SHP77 treated with DMSO at 0.1 percent for 48 hours (cell line): Measurements from ENCODE around the gene LOXL3.
"Not testable (repeated sequence)": the region's sequence is repeated elsewhere in the genome, so short reads cannot be mapped to it uniquely, and the experiment has no call there.

Experiments used
- DNase-seq: peaks from one replicate; lab custom pipeline; 2025; lab: John Stamatoyannopoulos, UW

The LOXL3 gene

DNA sequence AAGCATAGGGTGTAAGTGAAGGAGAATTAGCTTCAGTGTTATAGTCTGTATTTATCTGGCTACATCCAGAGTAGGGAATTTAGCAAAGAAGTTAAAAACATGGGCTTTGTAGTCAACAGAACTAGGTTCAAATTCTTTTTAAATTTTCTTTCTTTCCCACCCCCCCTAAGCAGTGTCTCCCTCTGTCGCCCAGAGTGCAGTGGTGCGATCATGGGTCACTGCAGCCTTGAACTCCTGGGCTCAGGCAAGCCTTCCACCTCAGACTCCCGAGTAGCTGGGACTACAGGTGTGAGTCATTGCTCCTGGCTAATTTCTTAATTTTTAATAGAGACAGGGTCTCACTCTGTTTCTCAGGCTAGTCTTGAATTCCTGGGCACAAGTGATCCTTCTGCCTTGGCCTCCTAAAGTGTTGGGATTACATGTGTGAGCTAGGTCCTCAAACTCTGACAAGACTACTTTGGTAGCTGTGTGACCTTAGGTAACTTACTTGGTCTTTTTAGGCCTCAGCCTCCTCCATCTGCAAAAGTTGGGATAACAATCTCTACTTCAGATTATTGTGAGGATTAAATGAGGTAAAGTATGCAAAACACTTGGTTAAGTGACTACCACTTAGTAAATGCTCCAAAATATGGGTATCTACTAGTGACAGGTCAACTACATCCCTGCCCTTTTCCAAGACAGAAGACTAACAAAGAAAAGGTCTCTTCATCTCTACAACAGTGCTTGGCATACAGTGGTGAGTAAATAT is 18.6 kb upstream of the LOXL3 start:
- DNase-seq = no peak

GRCh38 chr2:74571058-74571457 is 17.3 kb upstream of the LOXL3 start:
- no peak for DNase-seq

DNA sequence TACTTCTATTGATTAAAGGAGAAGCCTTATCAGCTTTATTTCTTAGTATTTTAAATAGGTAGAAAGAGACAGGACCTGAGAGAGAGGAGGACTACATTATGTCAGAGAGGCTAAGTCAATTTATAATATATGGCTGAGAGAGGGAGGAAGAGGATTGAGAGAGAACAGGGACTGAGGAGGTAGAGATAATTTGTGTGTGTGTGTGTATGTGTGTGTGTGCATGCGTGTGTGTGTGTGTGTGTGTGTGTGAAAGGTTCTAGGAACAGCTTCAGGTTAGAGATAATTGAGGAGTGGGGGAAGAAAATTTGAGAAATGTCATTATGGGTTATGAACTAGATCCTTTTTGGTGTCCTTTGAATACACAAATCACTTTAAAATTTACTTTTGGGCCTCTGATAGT is 15.9 kb upstream of the LOXL3 start:
- DNase-seq = no peak

GRCh38 chr2:74567881-74568280 is 14.1 kb upstream of the LOXL3 start:
- DNase-seq = no peak

GRCh38 chr2:74566754-74567085 is 13.0 kb upstream of the LOXL3 start:
- DNase-seq = no peak

DNA sequence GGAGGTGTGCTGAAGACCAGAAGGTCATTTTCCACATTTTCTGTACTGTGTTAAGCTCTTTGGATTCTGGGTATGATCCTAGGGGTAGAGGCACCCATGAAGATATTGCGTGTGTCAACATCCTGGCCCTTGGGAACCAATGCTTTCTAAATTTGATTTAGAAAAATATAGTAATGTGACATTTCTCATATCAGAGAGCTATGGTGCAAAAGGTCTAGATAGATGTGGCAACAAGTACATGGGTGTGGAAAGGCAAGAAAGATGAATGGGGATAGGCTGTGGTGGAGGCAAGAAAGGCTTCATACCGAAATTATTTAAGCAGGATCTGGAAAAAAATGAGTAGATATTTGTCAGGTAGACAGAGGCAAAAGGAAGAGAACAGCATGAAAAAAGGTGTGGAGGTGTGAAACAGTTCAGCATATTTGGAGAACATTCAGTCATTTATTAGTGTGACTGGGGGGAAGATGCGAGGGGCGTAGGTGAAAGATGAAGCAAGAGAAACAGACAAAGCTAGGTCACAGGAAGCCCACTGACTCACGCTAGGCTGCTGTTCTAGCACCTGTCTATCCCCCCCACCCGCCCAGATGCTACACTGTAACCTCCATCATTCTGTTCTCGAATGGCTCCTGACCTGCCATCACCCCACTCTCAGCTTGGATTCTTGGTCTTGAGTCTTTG is 12.5 kb upstream of the LOXL3 start:
- DNase-seq = no peak

GRCh38 chr2:74564222-74564621 is 10.5 kb upstream of the LOXL3 start:
- DNase-seq = no peak

- no peak for DNase-seq
These were observed 8.5 kb upstream of the LOXL3 start for GRCh38 chr2:74562126-74562775.

GRCh38 chr2:74561022-74561421 is 7.3 kb upstream of the LOXL3 start:
- not testable (repeated sequence) for DNase-seq

DNA sequence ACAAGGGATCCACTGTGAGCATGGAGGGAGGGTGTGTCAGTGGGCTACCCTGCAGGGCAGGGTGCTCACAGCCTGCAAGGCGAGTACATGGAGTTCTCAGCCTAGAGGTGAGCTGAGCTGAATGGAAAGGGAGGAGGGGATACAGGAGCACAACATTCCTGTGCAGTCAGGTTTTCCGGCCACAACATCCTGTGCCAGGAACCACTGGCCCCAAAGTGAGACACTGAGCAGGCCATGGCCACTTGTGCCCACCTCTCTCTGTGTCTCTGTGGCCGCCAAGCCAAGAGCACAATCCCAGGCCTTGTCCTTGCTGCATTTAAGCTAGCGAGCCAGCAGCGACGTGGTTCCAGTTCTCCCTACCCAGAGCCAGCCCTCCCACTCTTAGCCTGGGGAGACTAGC is 6.8 kb upstream of the LOXL3 start:
- DNase-seq = no peak

GRCh38 chr2:74559912-74560311 is 6.2 kb upstream of the LOXL3 start:
- DNase-seq = no peak

DNA sequence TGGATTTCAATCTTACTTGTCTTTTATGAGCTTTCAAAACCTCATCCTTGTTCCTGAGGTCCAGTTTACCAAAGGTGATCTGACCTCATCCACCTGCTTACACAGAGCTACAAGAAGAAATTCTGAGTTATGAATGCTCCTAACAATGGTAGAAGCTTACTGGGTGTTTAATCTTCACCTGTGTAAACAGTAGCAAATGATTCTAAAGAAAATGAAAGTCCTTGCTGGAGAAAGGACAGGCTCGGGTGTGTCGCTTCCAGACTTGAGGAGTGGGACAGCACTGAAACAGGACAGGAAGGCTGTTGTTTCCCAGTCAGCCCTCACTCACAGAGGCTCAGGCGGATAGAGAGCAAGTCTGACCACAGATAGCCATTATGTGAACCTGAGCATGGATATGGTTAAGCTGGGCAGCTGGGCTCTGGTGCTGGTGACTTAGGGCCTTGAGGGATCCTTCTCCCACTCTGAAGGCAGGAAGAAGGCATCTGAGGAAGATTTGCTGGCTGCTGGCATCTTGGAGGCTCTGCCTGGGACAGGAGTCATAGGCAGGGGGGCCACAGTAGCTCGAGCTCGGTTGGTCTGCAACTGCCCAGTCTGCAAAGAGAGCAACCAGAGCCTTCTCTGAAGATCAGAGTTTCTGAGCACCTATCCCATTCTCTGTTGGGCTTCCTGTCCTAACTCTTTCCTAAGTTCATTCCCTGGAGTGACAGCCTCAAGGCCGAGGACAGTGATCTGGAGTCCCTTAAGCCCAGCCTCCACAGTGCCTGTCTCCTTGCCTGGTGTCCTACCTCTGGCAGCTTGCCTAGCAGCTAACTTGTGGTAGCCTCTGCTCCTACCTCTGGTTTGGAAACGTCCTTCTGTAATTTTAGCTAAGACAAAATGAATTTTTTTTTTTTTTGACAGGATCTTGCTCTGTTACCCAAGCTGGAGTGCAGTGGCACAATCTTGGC is 4.8 kb upstream of the LOXL3 start:
- DNase-seq = no peak

GRCh38 chr2:74556831-74557370 is 3.2 kb upstream of the LOXL3 start:
- no peak for DNase-seq

DNA sequence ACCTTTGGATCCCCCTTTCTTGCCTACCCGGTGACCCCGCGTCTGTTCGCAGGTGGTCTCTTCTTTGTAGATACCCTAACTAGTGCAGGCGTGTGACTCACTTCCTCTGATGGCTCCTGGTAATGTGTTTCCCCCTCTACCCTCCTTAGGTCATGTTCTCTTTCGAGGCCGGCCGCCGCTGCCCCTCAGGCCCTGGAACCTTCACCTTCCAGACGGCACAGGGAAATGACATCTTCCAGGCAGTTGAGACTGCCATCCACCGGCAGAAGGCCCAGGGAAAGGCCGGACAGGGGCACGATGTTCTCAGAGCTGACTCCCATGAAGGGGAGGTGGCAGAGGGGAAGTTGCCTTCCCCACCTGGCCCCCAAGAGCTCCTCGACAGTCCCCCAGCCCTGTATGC is 2.4 kb upstream of the LOXL3 start:
- no peak for DNase-seq

- DNase-seq = no peak
These were observed 1.9 kb upstream of the LOXL3 start for GRCh38 chr2:74555610-74556103.

GRCh38 chr2:74554820-74555531 is 1.2 kb upstream of the LOXL3 start:
- DNase-seq = no peak

DNA sequence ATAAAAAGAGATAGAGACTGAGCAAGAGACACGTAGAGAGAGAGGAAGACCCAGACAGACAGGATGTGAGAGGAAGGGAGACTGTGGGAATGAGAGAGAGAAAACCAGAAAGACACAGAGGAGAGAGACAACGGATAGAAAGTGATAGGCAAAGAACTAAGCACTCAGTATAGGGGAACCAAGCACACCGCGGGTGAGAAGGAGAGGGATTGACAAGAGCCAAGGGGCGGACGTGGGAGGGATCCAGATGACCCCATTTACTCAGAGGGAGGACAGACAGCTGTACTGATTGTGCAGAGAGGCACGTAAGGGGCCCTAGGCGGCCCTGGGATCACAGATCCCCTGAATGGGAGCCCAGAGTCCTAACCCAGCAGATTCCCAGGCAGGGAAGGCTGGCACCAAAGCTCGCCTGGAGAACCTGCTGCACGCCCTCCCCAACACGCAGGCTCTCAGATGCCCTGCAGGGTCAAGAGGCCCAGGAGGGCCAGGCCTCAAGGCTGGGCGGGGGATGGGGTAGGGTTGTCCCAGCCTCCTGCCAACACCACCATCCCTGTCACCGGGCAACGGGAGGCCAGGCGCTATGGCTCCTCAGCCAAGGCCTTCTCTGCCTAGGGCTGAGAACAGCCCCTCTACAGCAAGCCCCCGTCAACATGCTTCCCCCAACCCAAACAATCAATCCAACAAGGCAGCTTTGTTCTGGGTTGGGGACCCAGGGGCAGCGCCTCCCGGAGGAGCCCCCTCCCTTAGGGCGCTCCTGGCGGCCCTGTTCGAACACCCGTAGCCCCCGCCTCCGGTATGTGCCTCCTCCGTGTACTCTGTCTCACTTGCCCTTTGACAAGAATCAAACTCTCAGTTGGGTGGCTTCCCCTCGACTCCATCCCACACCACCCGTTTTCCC is 579 bp downstream of the LOXL3 start:
- DNase-seq = no peak

GRCh38 chr2:74551942-74552913 is 1.5 kb downstream of the LOXL3 start:
- DNase-seq = no peak

DNA sequence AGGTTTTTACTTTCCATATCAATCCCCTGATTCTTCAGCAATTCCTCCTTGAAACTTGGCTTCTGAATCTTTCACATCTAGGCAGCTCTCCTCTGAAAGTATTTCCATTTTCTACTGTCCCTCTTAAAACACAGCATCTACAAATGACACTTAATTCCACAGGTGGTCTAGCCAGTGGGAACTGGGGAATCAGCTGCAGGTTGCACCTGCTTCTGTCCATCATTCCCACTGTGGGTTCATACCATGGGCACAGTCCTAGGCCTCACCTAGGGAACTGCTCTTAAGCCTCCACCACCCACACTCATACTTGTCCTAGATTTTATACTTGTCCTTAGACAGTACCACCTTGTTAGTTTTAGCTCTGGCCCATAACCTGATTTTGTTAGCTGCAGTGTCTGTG is 2.2 kb downstream of the LOXL3 start:
- DNase-seq = no peak
